Type B pancreatic cell (in vitro differentiated cells): ENCODE results near the gene AFF3. TPM values are rescaled to one million over a fixed set of nuclear protein-coding genes. Genes with fewer than 3 reads are reported as not detected.

Source experiments
- DNase-seq: peaks from one replicate; pipeline ENCODE4 v3.0.0; 2021; ENCODE audit warnings: mixed read lengths; ENCODE audit not compliant: unreplicated experiment; ENCODE audit errors: extremely low spot score
- H3K27ac Mint-ChIP-seq: 2 replicates; pipeline ENCODE4 v1.8.0; 2021; ENCODE audit warnings: mild to moderate bottlenecking, mixed read lengths
- H3K27me3 Mint-ChIP-seq: 2 replicates; pipeline ENCODE4 v1.8.0; 2021; ENCODE audit warnings: mixed read lengths
- H3K36me3 Mint-ChIP-seq: 2 replicates; pipeline ENCODE4 v1.8.0; 2021; ENCODE audit warnings: mixed read lengths
- H3K4me1 Mint-ChIP-seq: one replicate; pipeline ENCODE4 v1.8.0; 2021; ENCODE audit warnings: mixed read lengths; ENCODE audit not compliant: unreplicated experiment
- H3K4me3 Mint-ChIP-seq: 2 replicates; pipeline ENCODE4 v1.8.0; 2021; ENCODE audit warnings: mild to moderate bottlenecking, mixed read lengths
- H3K9me3 Mint-ChIP-seq: 2 replicates; pipeline ENCODE4 v1.8.0; 2021; ENCODE audit warnings: mixed read lengths
- total RNA-seq: library from RNA; stranded (reverse); gene quantifications from 2 replicates; pipeline ENCODE4 v1.2.1, GENCODE V29; 2021; ENCODE audit warnings: low replicate concordance
- TF ChIP-seq, protein P1 (sequence below): fragments of 200-600 bp; sonication (generic); conservative IDR thresholded peaks from 2 replicates; pipeline ENCODE4 v1.5.0; 2021; ENCODE audit warnings: antibody characterized with exemption, mild to moderate bottlenecking

Gene AFF3
- total RNA-seq, 1 donor from 2014 or later = 29.2 TPM

DNA sequence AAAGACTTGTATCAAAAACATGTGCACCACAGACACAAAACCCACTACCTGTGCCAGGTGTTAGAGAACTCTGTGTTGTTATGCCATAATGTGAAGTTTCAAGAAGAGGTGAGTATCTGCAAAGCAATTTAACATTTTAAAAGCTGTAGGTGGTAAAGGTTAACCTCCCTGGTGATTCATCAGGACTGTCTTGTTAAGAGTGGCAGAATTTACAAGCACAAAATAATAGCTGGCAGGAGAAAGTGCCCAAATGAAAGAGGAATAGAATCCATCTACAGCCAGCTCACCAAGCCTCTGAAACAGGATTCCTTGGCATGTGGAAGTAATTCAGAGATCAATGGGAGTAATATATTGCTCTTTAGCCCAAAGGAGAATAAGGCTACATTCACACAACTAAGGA is 230.7 kb downstream of the AFF3 start:
- Mint-ChIP-seq H3K9me3 (peaks cover 15% of the 10 kb centered on the region), H3K36me3 (peaks cover 7% of the 10 kb centered on the region), H3K4me1 (peaks cover 8% of the 10 kb centered on the region), H3K4me3 (no peak overlapping the region), H3K27ac (no peak overlapping the region), H3K27me3 (peaks cover 19% of the 10 kb centered on the region)
- TF ChIP-seq, protein P1, sequence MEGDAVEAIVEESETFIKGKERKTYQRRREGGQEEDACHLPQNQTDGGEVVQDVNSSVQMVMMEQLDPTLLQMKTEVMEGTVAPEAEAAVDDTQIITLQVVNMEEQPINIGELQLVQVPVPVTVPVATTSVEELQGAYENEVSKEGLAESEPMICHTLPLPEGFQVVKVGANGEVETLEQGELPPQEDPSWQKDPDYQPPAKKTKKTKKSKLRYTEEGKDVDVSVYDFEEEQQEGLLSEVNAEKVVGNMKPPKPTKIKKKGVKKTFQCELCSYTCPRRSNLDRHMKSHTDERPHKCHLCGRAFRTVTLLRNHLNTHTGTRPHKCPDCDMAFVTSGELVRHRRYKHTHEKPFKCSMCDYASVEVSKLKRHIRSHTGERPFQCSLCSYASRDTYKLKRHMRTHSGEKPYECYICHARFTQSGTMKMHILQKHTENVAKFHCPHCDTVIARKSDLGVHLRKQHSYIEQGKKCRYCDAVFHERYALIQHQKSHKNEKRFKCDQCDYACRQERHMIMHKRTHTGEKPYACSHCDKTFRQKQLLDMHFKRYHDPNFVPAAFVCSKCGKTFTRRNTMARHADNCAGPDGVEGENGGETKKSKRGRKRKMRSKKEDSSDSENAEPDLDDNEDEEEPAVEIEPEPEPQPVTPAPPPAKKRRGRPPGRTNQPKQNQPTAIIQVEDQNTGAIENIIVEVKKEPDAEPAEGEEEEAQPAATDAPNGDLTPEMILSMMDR = no peak
- no peak for DNase-seq

DNA sequence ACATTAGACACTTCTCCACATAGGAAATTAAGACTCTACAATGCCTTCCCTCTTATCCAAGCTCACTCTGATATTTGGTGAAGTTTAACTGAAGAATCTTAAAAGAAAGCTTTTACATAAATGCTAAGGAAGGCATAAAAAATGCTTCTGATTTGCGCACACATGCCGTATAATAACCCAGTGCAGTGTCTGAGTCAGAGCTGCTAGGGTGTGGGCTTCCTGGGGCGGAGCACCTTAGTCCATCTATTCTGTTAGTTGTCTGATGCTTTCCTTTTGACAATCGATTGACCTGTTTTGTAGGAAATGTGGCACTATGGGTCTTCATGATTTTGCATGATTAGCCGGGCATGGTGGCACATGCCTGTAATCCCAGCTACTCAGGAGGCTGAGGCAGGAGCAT is 231.5 kb downstream of the AFF3 start:
- Mint-ChIP-seq H3K36me3 (peaks cover 7% of the 10 kb centered on the region), H3K27ac (no peak overlapping the region), H3K9me3 (peaks cover 15% of the 10 kb centered on the region), H3K4me3 (no peak overlapping the region), H3K27me3 (peaks cover 12% of the 10 kb centered on the region), H3K4me1 (peaks cover 8% of the 10 kb centered on the region)
- no peak for DNase-seq
- TF ChIP-seq, protein P1 = no peak

DNA sequence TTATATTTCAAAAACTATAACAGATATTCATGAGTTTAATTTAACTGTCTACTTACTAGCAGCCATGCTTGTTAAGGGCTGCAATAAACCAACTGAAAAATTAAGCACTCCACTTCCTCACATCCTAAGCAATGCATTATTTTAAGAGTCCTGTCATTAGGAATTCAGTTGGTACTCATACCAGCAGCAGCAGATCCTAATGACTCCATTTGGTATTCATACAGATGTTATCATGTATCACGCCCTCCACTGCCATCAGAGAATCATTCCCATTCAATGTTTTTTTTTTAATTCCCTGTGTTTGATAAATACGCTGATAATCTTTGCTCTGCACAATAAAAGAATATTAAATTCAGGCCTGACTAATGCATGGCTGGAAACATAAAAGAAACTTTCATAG is 236.8 kb downstream of the AFF3 start:
- Mint-ChIP-seq H3K9me3 (no peaks in the 10 kb centered on the region), H3K27me3 (peaks cover 7% of the 10 kb centered on the region), H3K4me1 (peaks cover 3% of the 10 kb centered on the region), H3K4me3 (no peak overlapping the region), H3K27ac (no peak overlapping the region), H3K36me3 (no peaks in the 10 kb centered on the region)
- no peak for DNase-seq
- TF ChIP-seq, protein P1 = no peak

DNA sequence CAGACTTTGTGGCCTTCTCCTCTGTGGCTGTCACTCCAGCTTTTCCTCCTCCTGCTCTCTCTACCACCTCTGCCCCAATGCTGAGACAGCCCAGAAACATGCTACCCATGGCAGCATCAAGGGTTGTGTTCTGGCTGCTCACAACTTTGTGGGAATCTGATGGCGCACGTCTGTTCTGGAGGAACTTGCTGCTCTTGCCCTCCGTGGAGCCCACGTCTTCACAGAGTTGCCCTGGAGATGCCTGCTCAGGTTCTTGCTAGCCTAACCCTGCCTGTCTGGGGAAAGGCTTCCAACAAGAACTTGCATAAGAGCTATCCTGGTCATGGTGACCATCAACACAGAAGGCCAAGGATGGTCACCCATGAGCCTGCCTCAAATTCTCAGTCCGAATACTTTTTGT is 237.4 kb downstream of the AFF3 start:
- Mint-ChIP-seq H3K27ac (no peak overlapping the region), H3K4me1 (peaks cover 6% of the 10 kb centered on the region), H3K9me3 (no peaks in the 10 kb centered on the region), H3K36me3 (no peaks in the 10 kb centered on the region), H3K27me3 (peaks cover 7% of the 10 kb centered on the region), H3K4me3 (no peak overlapping the region)
- no peak for DNase-seq
- TF ChIP-seq, protein P1 = no peak

DNA sequence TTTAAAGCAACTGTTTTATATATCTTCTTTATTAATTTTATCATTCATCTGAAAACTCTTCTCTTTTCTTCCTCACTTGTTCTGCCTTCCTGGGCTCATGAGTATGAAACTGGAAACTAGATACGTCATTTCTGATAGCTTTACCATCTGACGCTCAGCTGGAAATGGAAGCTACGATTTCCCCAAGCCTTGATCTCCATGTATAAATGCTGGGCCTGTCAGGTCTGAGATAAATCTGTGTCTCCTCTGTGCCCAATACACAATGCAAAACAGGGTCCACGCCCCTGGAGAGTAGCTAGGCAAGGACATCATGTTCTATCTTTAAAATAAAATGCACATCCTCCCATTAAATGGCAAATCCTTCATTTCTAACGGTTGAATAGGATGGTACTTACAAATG is 238.4 kb downstream of the AFF3 start:
- H3K4me1 Mint-ChIP-seq = peaks cover 15% of the 10 kb centered on the region
- TF ChIP-seq, protein P1 = no peak
- no peak overlapping the region for H3K4me3 Mint-ChIP-seq
- no peak for DNase-seq
- no peaks in the 10 kb centered on the region for H3K9me3 Mint-ChIP-seq
- H3K27ac Mint-ChIP-seq = no peak overlapping the region
- H3K27me3 Mint-ChIP-seq = peaks cover 11% of the 10 kb centered on the region
- H3K36me3 Mint-ChIP-seq = no peaks in the 10 kb centered on the region

DNA sequence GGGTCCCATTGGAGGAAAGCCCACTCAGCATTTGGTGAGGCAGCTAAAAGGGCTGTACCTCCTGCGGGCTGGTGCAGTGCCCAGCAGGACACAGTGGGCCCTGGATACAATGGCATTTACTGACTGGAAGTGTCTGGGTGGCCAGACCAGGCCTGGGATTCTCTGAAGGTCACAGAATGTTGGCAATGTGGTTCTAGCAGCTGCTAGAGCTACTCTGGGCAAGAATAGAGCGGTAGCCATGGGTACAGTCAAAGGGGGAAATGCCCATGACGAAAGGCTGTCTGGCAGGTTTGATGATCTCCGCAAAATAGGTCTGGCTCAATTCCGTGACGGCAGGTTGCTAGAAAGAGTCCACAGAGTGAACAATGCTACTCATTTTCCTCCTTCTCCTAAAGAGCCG is 241.8 kb downstream of the AFF3 start:
- Mint-ChIP-seq H3K4me3 (no peak overlapping the region), H3K4me1 (peaks cover 34% of the 10 kb centered on the region), H3K27me3 (peaks cover 17% of the 10 kb centered on the region), H3K36me3 (peaks cover 5% of the 10 kb centered on the region), H3K9me3 (no peaks in the 10 kb centered on the region), H3K27ac (no peak overlapping the region)
- TF ChIP-seq, protein P1 = no peak
- DNase-seq = no peak
